Left ventricle myocardium inferior (tissue), 1 donor: Measurements from ENCODE around the gene CEP68. TPM values are rescaled to one million over a fixed set of nuclear protein-coding genes. Genes with fewer than 3 reads are reported as not detected.
A peak's percentile ranks its signal among the peaks of the same experiment; 100 is the strongest.
"Not testable (repeated sequence)": the region's sequence is repeated elsewhere in the genome, so short reads cannot be mapped to it uniquely, and the experiment has no call there.

ENCODE experiments used
- DNase-seq: peaks from one replicate; pipeline ENCODE4 v3.0.0-alpha.2; 2020
- H3K27ac ChIP-seq: fragments of 200-600 bp; replicated peaks from 2 replicates; pipeline ENCODE4 v1.8.0; 2021
- H3K27me3 ChIP-seq: fragments of 200-600 bp; 2 replicates; pipeline ENCODE4 v1.8.0; 2021; ENCODE audit warnings: low read depth
- H3K36me3 ChIP-seq: fragments of 200-600 bp; 2 replicates; pipeline ENCODE4 v1.8.0; 2021
- H3K4me1 ChIP-seq: fragments of 200-600 bp; 2 replicates; pipeline ENCODE4 v1.8.0; 2021
- H3K4me3 ChIP-seq: fragments of 200-600 bp; 2 replicates; pipeline ENCODE4 v1.8.0; 2021; ENCODE audit warnings: mild to moderate bottlenecking, moderate library complexity
- H3K9me3 ChIP-seq: fragments of 200-600 bp; replicated peaks from 2 replicates; pipeline ENCODE4 v1.8.0; 2021
- CTCF ChIP-seq: fragments of 200-600 bp; IDR thresholded peaks from 2 replicates; pipeline ENCODE4 v1.8.0; 2021; ENCODE audit warnings: antibody characterized with exemption, mild to moderate bottlenecking, borderline replicate concordance
- intact Hi-C: fragments of 100-400 bp; cut with micrococcal nuclease; formaldehyde crosslinking; loops from one replicate; pipeline ENCODE4 v1.11.0; 2022
- total RNA-seq: library from RNA; stranded (reverse); fragmentation: NEBNext Ultra II Directional; extraction: Animal tissue kit (Norgen Biotek cat#: 25700); gene quantifications from one replicate; pipeline ENCODE4 v1.2.1, GENCODE V29; 2021
- donor health status: DM: no; HTN: yes; CAD: no; lungs with severe emphysema.

Gene CEP68
- total RNA-seq, 1 donor from 2014 or later: 20.2 TPM

- peaks cover 55% of the 10 kb centered on the region for H3K36me3 ChIP-seq
- no peak for TF ChIP-seq CTCF
- peaks cover 9% of the 10 kb centered on the region for H3K4me1 ChIP-seq
- H3K27me3 ChIP-seq: no peaks in the 10 kb centered on the region
- H3K27ac ChIP-seq: no peak overlapping the region
- peak; percentile 42 for DNase-seq
- H3K4me3 ChIP-seq: no peak overlapping the region
- no peaks in the 10 kb centered on the region for H3K9me3 ChIP-seq
- intact Hi-C loops: no loop called here
Observed at GRCh38 chr2:65018141-65018582, 38.1 kb upstream of the CEP68 start.

- TF ChIP-seq CTCF: no peak
- H3K36me3 ChIP-seq: peaks cover 48% of the 10 kb centered on the region
- no peak overlapping the region for H3K4me3 ChIP-seq
- intact Hi-C loops: no loop called here
- H3K9me3 ChIP-seq: no peaks in the 10 kb centered on the region
- no peaks in the 10 kb centered on the region for H3K27me3 ChIP-seq
- H3K4me1 ChIP-seq: peaks cover 9% of the 10 kb centered on the region
- no peak overlapping the region for H3K27ac ChIP-seq
- no peak for DNase-seq
Observed at GRCh38 chr2:65019010-65019409, 37.2 kb upstream of the CEP68 start.

- Histone ChIP-seq H3K4me1 (peaks cover 9% of the 10 kb centered on the region), H3K36me3 (peaks cover 48% of the 10 kb centered on the region), H3K27me3 (no peaks in the 10 kb centered on the region), H3K27ac (no peak overlapping the region), H3K4me3 (no peak overlapping the region), H3K9me3 (no peaks in the 10 kb centered on the region)
- TF ChIP-seq CTCF: no peak
- DNase-seq: no peak
- intact Hi-C loops: no loop called here
Observed at GRCh38 chr2:65019675-65020195, 36.5 kb upstream of the CEP68 start.

- H3K4me1 ChIP-seq, H3K27me3 ChIP-seq, H3K27ac ChIP-seq, intact Hi-C loops, H3K4me3 ChIP-seq, DNase-seq, H3K9me3 ChIP-seq: not testable (repeated sequence)
- peaks cover 48% of the 10 kb centered on the region for H3K36me3 ChIP-seq
Observed at GRCh38 chr2:65020251-65020650, 36.0 kb upstream of the CEP68 start.

GRCh38 chr2:65020943-65021528 lies 35.2 kb upstream of the CEP68 start:
- Histone ChIP-seq H3K27me3 (no peaks in the 10 kb centered on the region), H3K36me3 (peaks cover 48% of the 10 kb centered on the region), H3K4me1 (peaks cover 9% of the 10 kb centered on the region), H3K9me3 (no peaks in the 10 kb centered on the region), H3K27ac (no peak overlapping the region), H3K4me3 (no peak overlapping the region)
- TF ChIP-seq CTCF: no peak
- intact Hi-C loops: no loop called here
- DNase-seq: no peak

- Histone ChIP-seq H3K4me3 (no peak overlapping the region), H3K27me3 (no peaks in the 10 kb centered on the region), H3K36me3 (peaks cover 48% of the 10 kb centered on the region), H3K9me3 (no peaks in the 10 kb centered on the region), H3K27ac (no peak overlapping the region), H3K4me1 (peaks cover 9% of the 10 kb centered on the region)
- TF ChIP-seq CTCF: no peak
- no peak for DNase-seq
- intact Hi-C loops: no loop called here
Observed at GRCh38 chr2:65021709-65022108, 34.5 kb upstream of the CEP68 start.
